T-helper 1 cell treated with Interleukin-12 subunit alpha and Interleukin-12 subunit beta and Interleukin-4 antibody, amounts not matched to agents 30 ng/mL and 1 ng/mL, for 36 hours (primary cell): ENCODE results near the gene POU3F1. TPM values are rescaled to one million over a fixed set of nuclear protein-coding genes. Genes with fewer than 3 reads are reported as not detected.
"Not testable (repeated sequence)": the region's sequence is repeated elsewhere in the genome, so short reads cannot be mapped to it uniquely, and the experiment has no call there.

Experiments
- intact Hi-C: fragments of 100-400 bp; cut with micrococcal nuclease; formaldehyde crosslinking; loops from one replicate; pipeline ENCODE4 v1.15.1; 2024
- total RNA-seq: library from RNA; stranded (reverse); gene quantifications from 2 replicates; pipeline ENCODE4 v1.2.3, GENCODE V29; 2022

POU3F1 gene
- total RNA-seq, 1 donor from 2014 or later: 0.22 TPM

DNA sequence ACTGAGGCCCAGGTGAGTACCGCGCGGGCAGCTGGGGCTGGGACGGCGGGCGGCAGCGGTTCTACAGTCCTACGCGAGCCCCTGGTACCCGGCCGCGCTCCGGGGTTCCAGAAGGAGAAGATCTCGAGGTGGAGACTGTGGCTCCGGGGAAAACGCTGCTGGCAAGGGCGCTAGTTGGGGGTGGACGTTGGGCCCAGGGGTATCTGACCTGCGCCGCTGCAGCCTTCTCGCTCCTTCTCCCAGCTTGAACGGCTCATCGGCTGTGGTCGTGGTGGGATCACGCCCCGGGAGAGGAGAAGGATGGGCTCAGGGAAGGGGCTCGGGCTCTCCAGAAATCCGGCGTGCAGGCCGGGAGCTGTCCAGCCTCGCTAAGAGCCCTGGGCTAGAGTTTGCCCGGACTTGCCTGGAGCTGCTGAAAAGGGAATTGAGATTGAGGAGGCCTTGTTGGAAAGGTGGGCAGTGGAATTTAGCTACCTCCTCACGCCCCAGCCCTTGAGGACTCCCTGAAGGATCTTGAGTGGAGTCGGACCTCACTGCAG lies 1.1 kb upstream of the POU3F1 start:
- intact Hi-C loops: no loop called here

DNA sequence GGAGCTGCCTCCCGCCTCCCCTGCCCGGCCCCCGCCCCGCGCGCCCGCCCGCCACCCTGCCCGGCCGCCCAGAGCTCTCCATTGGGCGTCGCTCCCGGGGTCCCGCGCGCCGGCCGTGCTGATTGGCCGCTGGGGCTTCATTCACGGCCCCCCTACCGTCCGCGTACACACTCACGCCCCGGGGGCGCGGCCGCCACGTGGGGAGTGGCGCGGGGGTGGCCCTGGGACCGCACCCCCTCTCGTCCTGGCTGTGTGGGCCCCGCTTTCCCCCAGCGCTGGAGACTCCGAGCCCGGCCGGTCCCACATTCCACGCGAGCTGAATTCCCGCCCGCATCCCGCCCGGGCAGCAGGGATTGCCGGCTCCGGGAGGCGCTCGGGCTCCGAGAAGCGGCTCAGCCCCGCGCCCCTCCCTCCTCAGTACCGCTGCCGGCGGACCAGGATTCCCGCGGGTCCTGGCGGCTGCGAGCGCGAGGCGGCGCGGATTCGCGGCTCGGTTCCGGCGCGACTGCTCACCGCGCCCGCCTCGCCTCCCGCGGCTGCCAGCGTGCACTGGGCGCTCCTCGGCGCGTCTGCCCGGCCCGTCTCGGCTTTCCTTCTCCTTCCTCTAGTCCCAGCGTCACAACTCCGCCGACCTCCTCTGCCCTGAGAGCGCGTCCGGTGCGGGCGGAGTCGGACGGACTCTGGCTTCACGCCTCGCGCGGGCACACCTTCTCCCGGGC lies 450 bp upstream of the POU3F1 start:
- intact Hi-C loops: no loop called here

DNA sequence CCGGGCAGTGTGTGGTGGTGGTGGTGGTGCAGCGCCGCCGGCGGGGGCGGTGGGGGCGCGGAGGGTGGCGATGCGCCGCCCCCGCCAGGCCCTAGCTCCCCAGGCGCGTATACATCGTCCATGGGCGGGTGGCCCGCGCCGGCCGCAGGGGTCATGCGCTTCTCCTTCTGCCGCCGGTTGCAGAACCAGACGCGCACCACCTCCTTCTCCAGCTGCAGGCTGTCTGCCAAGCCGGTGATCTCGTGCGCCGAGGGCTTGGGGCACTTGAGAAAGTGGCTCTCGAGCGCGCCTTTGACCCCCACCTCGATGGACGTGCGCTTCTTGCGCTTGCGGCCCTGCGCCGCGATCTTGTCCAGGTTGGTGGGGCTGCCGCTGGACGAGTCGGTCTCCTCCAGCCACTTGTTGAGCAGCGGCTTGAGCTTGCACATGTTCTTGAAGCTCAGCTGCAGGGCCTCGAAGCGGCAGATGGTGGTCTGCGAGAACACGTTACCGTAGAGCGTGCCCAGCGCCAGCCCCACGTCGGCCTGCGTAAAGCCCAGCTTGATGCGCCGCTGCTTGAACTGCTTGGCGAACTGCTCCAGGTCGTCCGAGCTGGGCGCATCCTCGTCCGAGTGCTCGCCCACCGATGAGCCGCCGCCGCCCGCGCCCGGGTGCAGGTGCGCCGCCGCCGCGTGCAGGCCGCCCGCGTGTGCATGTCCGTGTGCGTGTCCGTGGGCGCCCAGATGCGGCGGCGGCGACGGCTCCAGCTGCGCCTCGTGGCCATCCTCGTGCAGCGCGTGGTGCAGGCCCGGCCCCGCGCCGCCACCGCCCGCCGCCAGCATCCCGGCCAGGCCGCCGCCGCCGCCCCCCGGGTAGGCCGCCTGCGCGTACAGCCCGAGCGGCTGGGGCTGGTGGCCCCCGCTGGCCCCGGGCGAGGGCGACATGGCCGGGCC lies 926 bp downstream of the POU3F1 start:
- intact Hi-C loops: loop anchor here (2.0 kb wide), 1 partner anchor 15 kb away; no protein-coding TSS in a partner anchor

DNA sequence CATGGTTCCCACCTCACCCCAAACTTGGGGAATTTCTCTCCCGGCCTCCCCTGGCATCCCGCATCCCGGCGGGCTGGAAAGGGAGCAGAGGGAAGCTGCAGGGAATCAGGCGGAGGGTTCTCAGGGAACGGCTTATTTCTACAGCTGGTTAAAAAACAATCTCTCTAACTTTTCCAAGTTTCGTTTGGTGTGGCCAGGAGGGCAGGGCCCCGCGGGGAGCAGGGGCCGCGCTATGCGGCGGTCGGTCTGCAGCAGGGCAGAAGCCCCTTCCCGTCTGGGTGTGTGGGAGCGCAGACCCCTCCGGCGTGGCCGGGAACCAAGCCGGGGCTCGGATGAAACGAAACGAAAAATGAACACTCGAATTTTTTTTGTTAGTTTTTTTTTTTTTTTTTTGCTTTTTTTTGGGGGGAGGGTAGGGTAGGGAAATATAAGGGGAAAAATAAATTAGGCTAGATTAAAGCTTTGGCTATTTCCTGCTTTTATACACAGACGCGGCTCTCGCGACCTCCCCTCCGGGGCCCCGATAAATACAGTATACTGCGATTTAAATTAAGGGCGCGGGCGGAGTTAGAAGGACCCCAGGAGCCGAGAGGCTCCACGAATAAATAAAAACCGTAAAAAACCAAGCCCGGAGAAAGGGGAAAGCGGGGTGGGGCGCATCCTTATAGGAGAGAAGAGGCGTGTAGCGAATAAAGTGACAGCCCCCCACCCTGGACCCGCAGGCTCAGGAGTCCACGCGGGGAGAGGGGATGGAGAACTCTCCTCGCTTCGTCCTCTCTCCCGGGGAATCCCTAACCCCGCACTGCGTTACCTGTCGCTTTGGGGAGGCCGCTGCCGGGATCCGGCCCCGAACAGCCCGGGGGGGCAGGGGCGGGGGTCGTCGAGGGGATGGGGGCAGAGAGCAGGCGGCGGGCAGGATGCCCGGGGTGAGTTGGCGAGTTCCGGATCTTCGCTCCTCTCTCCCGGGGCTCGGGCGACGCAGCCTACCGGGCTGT lies 2.1 kb downstream of the POU3F1 start:
- intact Hi-C loops: loop anchor here (2.0 kb wide), 1 partner anchor 14 kb away; no protein-coding TSS in a partner anchor

DNA sequence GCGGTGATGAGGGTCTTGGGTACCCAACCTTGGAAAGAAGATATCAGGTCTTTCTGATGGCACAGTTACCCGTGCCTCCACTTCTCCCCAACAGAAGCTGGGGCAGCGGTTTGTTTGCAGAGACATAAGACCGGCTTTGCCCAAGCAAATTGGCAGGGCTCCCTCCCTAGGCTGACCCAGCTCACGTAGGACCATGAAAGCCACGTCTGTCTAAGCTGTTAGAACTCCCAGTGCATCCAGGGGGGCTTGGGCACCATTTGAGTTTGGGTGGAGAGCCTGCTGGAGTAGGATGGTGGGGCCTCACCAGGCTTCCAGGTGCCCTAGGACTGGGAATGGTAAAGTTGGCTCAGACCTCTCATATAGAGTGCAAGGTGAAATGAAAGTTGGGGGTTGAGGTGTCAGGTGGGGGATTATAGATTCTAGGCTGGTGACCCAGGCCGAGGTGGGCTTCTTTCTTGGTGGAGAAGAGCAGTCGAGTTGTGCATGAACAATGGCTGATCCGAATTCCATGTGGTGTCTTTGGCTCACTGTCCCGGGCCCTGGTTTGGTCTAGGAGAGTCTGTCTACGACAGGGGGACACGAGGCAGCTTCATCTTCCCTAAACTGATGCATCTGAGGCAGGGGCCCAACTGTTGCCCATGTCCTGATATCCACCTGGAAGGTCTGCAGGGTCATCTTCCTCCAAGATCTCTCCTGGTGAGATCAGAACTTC lies 3.4 kb downstream of the POU3F1 start:
- intact Hi-C loops: no loop called here

DNA sequence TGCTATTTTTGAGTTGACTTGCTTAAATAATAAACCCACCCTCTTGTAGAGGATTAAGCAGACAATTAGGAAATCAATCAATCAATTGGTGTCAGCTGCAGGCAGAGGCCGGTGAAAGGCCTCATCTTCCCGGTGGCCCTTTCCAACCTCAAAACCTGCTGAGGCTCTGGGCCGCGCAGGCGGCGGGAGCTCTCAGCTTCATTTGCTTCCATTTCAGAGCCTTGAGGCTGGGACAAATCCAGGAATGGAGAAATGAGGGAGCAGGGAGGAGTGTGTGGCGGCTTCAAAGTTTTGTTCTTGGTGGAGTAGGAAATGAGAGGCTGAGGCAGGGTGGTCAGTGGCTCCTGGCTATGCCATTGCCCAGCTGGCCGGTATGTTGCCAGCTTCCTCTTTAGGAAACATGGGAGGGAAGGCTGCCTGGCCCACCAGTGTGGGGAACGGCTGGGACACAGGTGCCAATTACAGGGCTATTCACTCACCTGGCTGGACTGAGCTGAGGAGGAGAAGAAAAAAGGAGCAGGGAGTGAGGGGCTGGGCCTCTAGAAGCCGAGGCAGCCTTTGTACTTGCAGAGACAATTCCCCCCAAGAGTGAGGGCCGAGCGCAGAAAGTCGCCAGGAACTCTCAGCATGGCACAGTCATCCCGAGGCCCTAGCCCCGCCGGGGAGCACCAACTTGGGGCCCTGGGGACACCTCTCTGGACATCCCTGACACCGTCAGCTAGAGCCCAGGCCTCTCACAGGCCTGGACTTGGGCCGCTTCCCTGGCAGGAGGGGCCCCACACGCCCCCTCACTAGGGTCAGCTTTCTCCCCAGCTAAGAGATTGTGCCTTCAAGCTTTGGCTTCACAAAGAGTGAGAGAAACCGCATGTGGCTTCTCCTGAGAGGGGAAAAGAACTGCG lies 4.4 kb downstream of the POU3F1 start:
- intact Hi-C loops: no loop called here

DNA sequence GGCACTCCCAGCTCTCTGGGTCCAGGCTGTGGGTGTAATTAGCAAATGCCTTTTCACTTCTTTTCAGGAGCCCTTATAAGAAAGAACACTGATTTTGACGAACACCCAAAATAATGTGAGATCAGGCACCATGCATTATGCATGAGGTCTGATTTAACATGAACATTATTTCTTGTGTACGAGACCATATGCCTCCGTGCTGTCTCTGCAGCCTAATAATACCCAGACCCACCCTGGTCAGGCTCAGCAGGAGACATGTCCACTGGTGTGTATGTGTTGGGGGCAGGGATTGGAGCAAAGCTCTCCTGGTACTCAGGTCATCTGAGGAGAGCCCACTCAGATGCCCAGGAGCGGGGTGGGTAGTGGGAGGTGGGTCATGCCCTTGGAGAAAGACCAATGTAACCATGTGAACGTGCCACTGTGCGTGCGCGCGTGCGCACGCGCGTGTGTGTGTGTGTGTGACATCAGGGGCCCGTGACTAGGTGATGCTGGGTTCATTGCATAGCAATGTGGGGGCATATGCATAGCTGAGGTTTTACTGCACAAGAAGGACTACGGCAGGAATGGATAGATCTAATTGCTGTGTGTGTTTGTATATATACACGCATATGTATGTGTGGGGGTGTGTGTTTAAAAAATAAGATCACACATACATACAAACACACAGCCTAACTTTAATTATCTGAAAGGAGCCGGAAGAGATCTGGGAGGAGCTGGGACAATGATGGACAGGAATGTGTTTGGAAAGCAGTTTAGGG lies 7.1 kb downstream of the POU3F1 start:
- intact Hi-C loops: no loop called here

DNA sequence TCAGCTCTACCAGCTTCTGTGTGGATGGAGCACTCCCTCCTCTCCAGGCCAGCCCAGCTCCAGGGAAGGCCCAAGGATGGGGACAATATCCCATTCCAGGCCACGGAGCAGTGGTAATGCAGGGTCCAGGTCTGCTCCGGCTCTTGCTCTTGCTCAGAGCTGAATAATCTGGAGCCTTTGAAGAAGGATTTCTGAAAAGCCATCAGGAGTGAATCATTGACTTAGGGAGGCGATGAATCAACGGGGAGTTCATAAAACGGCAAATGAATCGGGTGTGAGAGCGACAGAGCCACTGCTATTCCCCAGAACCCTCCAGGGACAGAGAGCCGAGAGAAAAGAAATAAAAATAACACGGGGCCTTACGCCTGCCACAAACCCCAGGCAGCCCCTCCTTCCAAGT lies 7.7 kb downstream of the POU3F1 start:
- intact Hi-C loops: no loop called here

DNA sequence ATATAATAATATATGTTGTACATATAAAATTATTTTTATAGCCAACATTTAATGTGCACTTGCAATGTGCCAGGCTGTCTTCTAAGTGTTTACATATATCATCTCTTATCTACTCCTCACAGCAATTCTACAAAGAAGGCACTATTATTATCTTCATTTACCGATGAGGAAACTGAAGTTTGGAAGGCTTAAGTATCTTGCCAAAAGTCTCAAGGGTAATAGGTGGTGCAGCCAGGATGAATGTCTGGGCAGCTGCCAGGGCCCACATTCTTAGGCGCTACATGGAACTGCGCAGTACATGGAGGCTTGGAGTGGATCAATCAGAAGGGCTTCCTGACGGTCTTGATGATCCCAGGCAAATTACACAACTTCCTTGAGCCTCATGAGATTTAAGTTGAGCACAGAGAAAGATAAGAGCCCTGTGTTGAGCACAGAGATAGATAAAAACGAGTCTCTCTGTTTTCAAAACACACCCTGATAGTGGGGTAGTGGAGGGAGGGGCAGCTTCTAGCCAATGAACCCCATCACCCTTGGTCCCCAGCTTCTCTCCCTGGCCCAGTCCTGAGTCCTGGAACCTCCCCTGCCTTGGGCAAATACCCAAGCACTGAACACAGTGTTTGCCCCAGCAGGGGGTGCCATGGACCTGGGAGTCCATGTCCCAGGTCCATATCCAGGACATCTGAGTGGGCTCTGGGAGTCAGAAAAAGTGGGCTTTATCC lies 9.2 kb downstream of the POU3F1 start:
- intact Hi-C loops: no loop called here

DNA sequence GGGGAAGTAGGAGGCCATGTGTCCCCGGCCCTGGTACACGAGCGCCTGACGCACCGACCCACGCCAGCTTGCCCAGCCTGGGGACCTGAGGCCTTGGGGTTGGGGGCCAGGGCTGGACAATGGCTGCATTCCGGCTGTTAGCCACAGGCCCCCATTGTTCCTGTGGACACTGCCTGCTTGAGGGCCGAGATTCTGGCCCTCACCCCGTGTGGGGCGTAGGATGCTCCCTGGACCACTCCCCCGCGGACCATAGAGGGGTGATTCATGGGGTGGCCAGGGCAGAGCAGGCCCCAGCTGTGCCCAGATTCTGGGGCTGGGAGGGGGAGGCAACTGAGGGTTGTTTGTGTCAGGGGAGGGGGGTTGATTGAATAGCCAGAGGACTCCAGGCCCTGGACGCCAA lies 11.7 kb downstream of the POU3F1 start:
- intact Hi-C loops: no loop called here

DNA sequence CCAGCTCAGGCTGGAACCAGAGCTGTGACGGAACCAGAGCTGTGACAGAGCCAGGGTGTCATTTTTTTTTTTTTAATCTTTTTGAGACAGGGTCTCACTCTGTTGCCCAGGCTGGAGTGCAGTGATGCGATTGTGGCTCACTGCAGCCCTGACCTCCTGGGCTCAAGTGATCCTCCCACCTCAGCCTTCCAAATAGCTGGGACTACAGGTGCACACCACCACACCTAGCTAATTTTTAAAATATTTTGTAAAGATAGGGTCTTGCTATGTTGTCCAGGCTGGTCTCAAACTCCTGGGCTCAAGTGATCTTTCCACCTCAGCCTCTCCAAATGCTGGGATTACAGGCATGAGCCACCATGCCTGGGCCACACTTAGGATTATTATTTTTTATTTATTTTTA lies 13.6 kb downstream of the POU3F1 start:
- intact Hi-C loops: not testable (repeated sequence)

DNA sequence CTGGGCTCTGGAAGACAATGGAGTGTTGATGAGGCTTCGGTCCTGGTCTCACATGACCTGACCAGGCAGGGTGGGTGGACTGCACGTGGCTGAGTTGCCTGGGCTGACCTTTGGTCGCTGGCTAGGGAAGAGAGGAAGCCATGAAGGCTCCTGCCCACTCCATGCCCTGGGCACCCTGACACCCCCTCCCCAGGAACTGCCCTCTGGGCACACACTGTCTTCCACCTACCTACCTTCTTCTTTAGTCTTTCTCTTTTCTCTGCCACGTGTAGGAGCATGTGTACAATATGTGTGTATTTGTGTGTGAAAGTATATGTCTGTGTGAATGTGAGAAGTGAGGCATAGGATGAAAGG lies 15.1 kb downstream of the POU3F1 start:
- intact Hi-C loops: loop anchor here (2.0 kb wide), 1 partner anchor 13 kb away; no protein-coding TSS in a partner anchor

DNA sequence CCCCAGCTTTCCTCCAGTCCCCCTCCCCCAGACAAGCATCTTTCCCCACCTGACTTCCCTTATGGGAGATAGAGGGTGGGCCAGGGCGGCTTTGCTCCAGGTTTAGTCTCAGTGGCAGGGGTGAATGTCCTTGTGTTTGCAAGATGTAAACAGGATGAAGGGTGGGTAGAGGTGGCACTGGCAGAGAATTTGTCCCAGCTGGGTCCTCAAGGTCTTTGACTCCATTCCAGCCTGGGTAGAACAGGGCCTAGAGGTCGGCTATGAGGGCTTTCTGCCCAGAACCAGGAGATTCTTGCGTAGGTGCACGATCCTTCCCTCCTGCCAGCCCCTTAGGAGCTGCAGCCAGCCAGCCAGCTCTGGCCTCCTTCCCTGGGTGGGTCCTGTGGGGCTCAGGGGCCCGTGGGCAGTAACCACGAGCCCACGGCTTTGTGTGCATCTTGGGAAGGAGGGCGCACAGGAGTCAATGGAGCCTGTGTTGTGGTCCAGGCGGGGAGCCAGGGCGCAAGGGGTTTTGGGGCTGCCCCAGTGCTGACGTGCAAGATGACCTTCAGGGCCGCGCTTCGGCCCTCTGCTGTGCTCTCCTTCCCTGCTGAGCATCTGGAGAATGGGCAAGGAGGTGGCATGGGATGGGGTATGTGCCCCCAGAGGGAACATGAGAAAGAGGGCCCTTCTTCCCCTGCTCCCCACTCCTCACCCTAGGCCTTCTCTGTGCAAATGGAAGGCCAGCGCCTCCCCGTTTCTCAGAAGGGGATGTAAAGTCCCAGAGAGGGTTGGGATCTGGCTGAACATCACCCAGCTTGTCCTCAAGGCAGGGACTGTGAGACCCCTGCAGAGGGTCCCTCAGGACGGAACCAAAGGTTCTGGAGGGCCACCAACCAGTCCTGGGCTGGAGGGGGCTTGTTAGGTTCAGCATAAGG lies 15.7 kb downstream of the POU3F1 start:
- intact Hi-C loops: loop anchor here (1.0 to 2.0 kb wide), 2 partner anchors 14 to 19 kb away; partner anchors contain the start of gene UTP11

DNA sequence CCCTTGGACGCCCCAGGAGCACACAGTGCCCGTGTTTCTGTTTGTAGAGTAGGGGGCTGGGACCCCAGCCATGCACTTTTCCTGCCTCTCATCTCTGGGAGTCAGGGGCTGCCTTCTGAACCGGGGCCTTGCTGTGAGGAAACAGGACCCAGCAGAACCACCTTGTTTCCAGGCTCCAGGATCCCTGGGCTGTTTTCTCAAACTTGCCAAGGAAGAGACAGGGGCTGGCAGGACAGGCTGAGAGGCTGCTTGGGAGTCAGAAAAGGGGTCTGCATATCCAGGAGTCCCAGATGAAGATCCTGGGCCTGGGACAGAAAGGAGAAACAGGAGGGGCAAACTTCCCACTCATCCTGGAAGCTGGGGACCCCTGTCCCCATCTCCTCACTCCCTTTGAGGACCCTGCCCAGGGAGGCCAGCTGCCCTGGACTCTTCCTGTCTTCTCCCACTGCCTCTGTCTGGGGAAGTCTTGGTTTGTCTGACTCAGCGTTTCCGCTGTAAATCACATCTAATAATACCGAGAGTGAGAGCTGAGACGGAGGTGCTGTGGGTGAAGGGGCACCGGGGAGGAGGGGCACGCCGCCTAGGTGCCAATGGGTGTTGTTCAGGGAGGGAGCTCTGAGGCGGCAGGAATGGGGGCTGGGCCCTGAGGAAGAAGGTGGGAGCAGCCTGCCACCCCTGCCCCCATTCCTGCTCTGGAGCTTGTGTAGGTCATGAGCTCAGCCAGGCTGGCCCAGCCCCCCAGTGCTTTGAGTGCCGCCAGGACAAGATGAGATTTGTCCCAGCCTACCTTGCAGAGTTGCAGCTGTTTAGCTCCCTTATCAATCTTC lies 16.7 kb downstream of the POU3F1 start:
- intact Hi-C loops: loop anchor here (1.0 to 2.0 kb wide), 2 partner anchors 15 to 18 kb away; partner anchors contain the start of gene UTP11

DNA sequence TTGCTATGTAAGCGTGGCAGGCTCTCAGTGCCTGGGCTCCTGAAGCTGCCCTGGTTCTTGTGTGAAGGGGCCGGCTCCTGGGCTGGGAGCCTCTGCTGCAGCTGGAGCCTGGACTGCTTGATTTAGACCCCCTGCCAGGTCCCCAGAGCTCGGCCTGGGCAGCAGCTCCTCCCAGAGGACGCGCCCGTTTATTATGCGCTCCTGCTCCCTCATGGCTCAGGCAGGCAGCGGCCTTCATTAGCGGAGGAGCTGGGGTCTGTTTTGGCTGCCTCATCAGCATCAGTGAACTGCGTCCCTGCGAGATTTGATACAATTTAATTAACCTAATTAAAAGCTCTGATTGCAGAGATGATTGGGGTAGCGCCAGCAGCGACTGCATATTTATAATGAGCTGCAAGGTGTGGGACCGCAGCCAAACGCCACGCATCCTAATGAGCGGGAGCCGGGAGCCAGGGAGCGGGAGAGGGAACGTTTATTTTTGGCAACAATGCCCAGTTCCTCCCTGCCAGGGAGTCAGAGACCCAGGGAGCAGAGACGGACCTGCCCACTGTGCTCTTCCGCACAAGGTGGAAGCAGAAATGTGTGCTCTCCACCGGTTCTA lies 17.4 kb downstream of the POU3F1 start:
- intact Hi-C loops: no loop called here
